NCI-H226 (cell line): Measurements from ENCODE around the gene APBB1IP.
"Not testable (repeated sequence)": the region's sequence is repeated elsewhere in the genome, so short reads cannot be mapped to it uniquely, and the experiment has no call there.

Source experiments
- DNase-seq: peaks from one replicate; pipeline ENCODE4 v3.0.0-alpha.2; 2015

The APBB1IP gene

DNA sequence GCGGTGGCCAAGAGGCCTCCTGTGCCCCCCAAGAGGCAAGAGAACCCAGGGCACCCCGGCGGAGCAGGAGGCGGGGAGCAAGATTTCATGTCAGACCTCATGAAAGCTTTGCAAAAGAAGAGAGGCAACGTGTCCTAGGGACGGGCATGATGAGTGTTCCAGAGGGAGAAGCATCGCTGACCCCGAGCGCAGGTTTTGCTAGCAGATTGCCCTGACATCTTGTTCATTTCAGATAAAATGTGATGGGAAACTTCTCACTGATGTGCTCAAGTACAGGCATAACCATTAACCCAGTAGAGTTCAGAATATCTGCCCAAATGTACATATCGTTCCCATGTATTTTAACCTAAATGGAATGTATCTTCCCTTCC lies 129.2 kb downstream of the APBB1IP start:
- no peak for DNase-seq

GRCh38 chr10:26571655-26572054 lies 133.5 kb downstream of the APBB1IP start:
- DNase-seq: no peak

DNA sequence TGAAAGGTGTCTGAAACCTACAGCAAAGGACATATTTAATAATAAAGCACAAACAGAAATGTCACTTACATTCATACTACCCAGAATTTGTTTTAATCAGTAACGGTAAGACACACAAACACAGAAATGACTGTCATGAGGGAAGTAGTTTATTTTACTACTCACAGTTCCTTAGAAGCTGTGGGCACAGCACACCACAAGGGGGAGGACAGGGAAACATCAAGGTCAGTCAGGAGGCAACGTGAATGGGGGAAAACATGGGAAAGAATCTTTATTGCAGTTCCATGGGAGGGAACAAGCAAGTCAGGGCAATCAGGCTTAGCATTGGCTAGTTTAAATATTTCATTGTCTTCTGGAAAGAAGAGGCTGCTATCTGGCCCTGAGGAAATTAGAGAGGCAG lies 135.5 kb downstream of the APBB1IP start:
- no peak for DNase-seq

DNA sequence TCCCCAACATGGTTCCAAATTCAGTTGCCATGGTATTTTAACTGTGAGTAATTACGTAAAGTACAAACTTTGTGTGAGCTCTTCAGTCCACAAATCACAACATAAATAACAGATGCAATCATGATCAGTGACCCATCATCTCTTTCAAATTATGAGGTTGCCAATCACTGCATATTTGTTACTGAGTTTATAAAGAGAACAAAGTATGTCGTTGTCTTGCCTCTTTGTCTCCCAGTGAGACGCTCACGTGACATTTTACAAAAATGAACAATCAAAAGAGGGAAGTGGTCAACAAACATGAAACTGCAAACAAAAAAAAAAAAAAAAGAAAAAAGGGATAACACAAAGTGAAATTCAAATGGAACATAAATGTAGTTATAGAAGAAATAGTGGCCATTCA lies 136.6 kb downstream of the APBB1IP start:
- no peak for DNase-seq

DNA sequence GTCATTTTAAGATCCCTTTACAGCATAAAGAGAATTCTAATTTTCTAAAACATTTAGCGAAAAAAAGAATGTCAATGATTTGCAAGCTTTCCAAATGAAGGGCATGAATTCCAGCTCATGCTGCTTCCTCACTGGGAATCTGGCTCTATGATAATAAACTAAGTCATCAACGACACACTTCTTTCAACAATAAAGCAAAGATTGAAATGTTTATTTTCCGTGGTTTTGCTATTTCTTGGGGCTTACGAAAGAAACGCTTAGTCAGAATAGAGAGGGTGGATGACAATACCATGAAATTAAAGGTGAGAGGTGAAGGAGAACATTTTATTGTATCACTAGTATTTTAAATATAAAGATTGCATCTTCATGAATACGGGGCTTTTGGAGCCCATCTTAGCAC lies 140.2 kb downstream of the APBB1IP start:
- DNase-seq: not testable (repeated sequence)

DNA sequence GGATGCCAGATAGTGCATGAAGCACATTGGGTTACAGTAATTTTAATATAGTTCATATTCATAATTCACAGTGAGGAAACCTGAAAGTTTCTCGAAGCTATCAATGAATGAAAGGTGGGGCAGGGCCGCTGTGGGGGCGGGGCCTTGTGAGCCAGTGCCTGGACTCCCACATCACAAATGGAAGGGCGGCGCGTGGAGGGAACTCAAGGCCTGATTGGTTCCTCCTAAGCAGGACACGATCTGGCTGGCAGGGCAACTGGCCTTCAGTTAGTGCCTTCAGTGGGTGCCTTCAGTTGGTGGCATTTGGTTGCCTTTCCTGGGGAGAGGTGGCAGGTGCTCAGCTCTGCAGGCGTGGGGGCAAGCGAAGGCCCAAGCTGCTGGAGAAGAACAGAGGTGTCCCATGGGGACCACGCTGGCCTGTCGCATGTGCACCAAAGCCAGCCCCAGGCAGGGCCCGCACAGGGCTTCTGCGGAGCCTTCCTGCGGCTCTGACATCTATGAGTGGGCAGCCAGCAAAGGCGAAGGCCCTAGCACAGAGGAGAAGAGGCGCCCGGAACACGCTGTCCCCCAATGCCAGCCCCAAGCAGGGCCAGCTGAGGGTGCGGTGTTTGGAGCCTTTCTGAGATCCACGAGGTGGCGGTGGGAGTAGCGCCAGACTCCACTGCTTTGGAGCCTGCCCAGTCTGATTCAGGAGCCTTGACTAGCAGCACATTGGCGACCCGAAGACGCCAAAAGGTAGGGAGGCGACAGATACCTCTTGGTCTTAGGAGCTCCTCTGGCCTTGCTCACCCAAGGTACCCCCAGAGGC lies 141.3 kb downstream of the APBB1IP start:
- DNase-seq: no peak

- DNase-seq: no peak
Observed at GRCh38 chr10:26586211-26586610, 148.1 kb downstream of the APBB1IP start.

GRCh38 chr10:26588611-26589010 lies 150.5 kb downstream of the APBB1IP start:
- DNase-seq: no peak

- DNase-seq: not testable (repeated sequence)
Observed at GRCh38 chr10:26589813-26590212, 151.7 kb downstream of the APBB1IP start.

- no peak for DNase-seq
Observed at GRCh38 chr10:26593896-26594295, 155.8 kb downstream of the APBB1IP start.

DNA sequence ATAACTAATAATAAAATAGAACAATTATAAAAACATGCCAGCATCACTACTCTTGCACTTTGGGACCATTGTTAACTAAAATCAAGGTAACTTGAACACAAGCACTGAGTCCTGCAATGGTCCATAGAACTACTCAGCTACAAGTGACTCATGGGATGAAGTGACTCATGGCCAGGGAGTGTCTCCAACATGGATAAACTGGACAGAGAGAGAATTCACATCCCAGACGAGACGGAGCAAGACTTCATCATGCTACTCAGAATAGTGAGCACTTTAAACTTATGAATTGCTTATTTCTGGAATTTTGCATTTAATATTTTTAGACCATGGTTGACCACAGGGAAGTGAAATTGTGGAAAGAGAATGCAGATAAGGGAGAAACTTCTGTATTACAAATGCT lies 165.1 kb downstream of the APBB1IP start:
- DNase-seq: not testable (repeated sequence)

DNA sequence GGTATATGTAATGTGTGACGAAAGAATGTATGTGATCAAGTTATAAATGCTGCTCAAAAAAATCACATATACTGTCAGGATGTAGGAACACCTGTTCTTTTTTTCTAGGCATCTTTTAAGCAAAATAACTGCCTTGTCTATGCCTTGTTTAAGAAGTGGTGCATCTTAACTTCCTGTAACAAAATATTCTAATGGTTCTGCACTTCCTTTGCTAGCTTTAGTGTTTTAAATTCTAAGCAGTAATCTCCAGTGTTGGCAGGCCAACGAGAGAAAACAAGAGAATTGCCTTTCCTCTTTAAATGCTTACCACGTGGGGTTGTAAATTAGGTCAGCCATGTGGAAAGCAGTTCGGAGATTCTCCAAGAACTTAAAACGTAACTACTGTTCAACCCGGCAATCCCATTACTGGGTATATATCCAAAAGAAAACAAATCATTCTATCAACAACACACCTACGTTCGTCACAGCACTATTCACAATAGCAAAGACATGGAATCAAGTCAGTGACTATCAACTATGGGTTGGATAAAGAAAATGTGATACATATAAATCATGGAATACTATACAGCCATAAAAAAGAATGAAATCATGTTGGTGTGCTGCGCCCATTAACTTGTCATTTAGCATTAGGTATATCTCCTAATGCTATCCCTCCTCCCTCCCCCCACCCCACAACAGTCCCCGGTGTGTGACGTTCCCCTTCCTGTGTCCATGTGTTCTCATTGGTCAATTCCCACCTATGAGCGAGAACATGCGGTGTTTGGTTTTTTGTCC lies 166.4 kb downstream of the APBB1IP start:
- DNase-seq: not testable (repeated sequence)

DNA sequence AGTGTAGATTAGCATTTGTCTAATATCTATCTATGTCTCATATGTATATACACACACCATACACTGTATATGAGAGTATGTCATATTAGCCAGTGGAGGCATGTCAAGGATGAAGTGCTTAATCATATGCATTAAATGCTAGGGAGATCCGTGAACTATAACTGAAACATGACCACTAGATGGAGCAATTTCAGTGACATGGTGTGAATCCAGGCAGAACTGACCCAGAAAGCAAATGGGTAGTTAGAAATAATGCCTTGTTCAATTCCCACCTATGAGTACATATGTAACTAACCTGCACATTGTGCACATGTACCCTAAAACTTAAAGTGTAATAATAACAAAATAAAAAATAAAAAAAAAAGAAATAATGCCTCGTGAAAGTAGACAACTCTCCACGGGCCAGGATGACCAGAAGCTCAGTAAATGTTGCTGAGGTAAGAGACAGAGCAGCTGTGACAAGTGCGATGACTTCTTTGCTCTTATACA lies 168.3 kb downstream of the APBB1IP start:
- not testable (repeated sequence) for DNase-seq

DNA sequence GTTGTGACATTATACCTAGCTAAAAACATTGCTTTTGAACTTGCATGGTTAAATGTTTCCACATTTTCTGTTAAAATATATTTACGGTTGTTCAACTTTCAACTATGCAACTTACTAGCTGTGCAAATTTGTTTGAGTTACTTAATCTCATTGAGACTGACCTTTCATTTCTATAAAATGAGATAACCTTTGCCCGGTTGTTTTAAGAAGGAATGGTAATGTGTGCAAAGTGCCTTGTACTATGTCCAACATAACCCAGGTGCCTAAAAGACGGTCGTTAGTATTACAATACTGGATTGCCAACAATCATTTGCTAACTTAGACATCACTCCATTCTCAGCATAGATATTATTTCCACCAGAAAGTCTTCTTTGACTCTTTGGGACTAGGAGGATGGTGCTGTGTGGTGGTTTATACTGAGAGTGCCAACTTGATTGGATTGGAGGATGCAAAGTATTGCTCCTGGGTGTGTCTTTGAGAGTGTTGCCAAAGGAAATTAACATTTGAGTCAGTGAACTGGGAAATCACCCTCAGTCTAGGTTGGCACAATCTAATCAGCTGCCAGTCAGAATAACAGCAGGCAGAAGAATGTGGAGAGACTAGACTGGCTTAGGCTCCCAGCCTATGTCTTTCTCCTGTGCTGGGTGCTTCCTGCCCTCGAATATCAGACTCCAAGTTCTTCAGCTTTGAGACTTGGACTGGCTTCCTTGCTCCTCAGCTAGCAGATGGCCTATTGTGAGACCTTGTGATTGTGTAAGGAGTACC lies 174.2 kb downstream of the APBB1IP start:
- peak; percentile 5 for DNase-seq
